ENCODE measurements around the gene MFF.

- TF ChIP-seq, protein P1, sequence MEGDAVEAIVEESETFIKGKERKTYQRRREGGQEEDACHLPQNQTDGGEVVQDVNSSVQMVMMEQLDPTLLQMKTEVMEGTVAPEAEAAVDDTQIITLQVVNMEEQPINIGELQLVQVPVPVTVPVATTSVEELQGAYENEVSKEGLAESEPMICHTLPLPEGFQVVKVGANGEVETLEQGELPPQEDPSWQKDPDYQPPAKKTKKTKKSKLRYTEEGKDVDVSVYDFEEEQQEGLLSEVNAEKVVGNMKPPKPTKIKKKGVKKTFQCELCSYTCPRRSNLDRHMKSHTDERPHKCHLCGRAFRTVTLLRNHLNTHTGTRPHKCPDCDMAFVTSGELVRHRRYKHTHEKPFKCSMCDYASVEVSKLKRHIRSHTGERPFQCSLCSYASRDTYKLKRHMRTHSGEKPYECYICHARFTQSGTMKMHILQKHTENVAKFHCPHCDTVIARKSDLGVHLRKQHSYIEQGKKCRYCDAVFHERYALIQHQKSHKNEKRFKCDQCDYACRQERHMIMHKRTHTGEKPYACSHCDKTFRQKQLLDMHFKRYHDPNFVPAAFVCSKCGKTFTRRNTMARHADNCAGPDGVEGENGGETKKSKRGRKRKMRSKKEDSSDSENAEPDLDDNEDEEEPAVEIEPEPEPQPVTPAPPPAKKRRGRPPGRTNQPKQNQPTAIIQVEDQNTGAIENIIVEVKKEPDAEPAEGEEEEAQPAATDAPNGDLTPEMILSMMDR (IDR thresholded peaks at IDR 0.05) = no peak
- TF ChIP-seq POLR2A (IDR thresholded peaks at IDR 0.05) = no peak
These were observed 77.9 kb downstream of the MFF start for GRCh38 chr2:227402959-227403358.
